ENCODE results near the gene BANK1. TPM values are rescaled to one million over a fixed set of nuclear protein-coding genes. Genes with fewer than 3 reads are reported as not detected.

The BANK1 gene
- total and polyA plus RNA-seq, 2 of the 8 experiments (the other 6 are each of a cell fraction or from before 2014, with no cell fraction given): 0.59 to 0.93 TPM

DNA sequence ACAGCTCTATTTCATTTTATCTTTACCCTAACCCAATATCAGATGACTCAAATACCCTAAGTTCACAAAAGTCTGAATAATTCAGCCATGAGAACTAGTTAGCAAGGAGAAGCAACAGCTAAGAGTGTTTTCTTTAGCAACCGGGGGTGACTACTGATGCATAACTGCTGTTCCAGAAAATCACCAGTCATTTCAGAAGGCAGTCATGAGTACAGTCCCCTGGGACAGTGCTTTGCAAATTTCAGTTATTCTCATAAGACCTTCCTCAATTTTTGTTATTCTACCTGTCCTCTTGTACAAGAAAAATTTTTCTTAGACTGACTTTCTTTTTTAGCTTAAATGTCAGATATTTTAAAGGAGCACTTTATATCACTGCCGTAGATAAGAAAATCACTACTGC is 16.4 kb downstream of the BANK1 start:
- H3K18ac ChIP-seq (ENCODE audit: extremely low read depth, low read length): no peak overlapping the region
- TF ChIP-seq ZNF274 (IDR thresholded peaks at IDR 0.05; ENCODE audit: borderline replicate concordance, extremely low read depth, low read length) (no peak), KDM1A (IDR thresholded peaks at IDR 0.05; ENCODE audit: borderline replicate concordance, low read length) (no peak), SP1 (IDR thresholded peaks at IDR 0.05; ENCODE audit: low read depth, low read length) (no peak), RAD21 (IDR thresholded peaks at IDR 0.05 in 1 of 2, conservative IDR thresholded peaks at IDR 0.05 in 1 of 2; ENCODE audit: low read depth in 2 of 2, low read length in 2 of 2) (no peak), SIX5 (IDR thresholded peaks at IDR 0.05; ENCODE audit: low read depth, low read length) (no peak), SAP30 (IDR thresholded peaks at IDR 0.05; ENCODE audit: insufficient read depth, insufficient replicate concordance, low read length) (no peak), KDM4A (IDR thresholded peaks at IDR 0.05; ENCODE audit: low read depth, low read length, severe bottlenecking) (no peak)
- TF ChIP-seq, protein P1, sequence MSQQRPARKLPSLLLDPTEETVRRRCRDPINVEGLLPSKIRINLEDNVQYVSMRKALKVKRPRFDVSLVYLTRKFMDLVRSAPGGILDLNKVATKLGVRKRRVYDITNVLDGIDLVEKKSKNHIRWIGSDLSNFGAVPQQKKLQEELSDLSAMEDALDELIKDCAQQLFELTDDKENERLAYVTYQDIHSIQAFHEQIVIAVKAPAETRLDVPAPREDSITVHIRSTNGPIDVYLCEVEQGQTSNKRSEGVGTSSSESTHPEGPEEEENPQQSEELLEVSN (IDR thresholded peaks at IDR 0.05): no peak
- H3K4me1 ChIP-seq (replicated peaks in 1 of 4; ENCODE audit: control insufficient read depth in 3 of 4, insufficient read depth in 4 of 4, low read length in 3 of 4): no peaks in the 10 kb centered on the region
- H3K23ac ChIP-seq (ENCODE audit: insufficient read length): no peak overlapping the region
- H3K4me2 ChIP-seq (ENCODE audit: insufficient read depth in 1 of 2, low read depth in 2 of 2, low read length in 2 of 2): no peak overlapping the region
- no peak overlapping the region for H2AFZ ChIP-seq (ENCODE audit: low read length)
- H3K4me3 ChIP-seq (ENCODE audit: extremely low read depth in 1 of 4, insufficient read depth in 2 of 4, low read depth in 3 of 4, low read length in 4 of 4): no peak overlapping the region
- ChIA-PET CTCF (ENCODE audit: partially characterized antibody) (interaction anchor here (0.9 kb wide), 1 partner anchor 65 kb away, joined by 3 read pairs; no protein-coding TSS in a partner anchor), POLR2A (ENCODE audit: partially characterized antibody) (no interaction called here)
- H4K8ac ChIP-seq (ENCODE audit: extremely low read depth, insufficient read depth, low read length): no peak overlapping the region
- WGBS, 2 experiments (ENCODE audit: extremely low coverage in 1 of 2, insufficient coverage in 1 of 2, insufficient read length in 1 of 2, insufficient replicate concordance in 2 of 2, low coverage in 1 of 2, low lambda C conversion rate in 2 of 2, missing lambda C conversion rate in 1 of 2): 85% methylated on average over 2 of the region's 2 CpGs; no CpG with 5 or more reads in 1 of the 2 experiments
- H2BK5ac ChIP-seq (ENCODE audit: low read depth, low read length): no peak overlapping the region
- no peak overlapping the region for H3K9ac ChIP-seq (replicated peaks in 1 of 4; ENCODE audit: extremely low read depth in 1 of 4, low read depth in 3 of 4, low read length in 3 of 4)
- H4K20me1 ChIP-seq (replicated peaks in 1 of 2; ENCODE audit: control insufficient read depth in 1 of 2, insufficient read depth in 2 of 2, low read length in 2 of 2): no peaks in the 10 kb centered on the region
- no peak overlapping the region for H3K56ac ChIP-seq (replicated peaks; ENCODE audit: insufficient read length, low read depth, low read length)
- H3K79me2 ChIP-seq (ENCODE audit: control insufficient read depth in 1 of 2, insufficient read depth in 2 of 2, low read length in 2 of 2): no peaks in the 10 kb centered on the region
- H3K4ac ChIP-seq (replicated peaks; ENCODE audit: insufficient read length, low read depth, low read length): no peak overlapping the region
- FAIRE-seq (no peak), DNase-seq (ENCODE audit: low read depth in 1 of 2, low spot score in 2 of 2) (no peak)
- no peak overlapping the region for H2BK15ac ChIP-seq (ENCODE audit: low read length)
- no peak overlapping the region for H4K5ac ChIP-seq (ENCODE audit: insufficient read length, low read depth, low read length)
- no peak overlapping the region for H2BK12ac ChIP-seq (ENCODE audit: low read depth, low read length)
- H2AK5ac ChIP-seq (ENCODE audit: low read depth, low read length): no peak overlapping the region
- H4K91ac ChIP-seq (replicated peaks; ENCODE audit: insufficient read length, low read length): no peak overlapping the region
- H2BK120ac ChIP-seq (replicated peaks; ENCODE audit: low read depth, low read length): no peak overlapping the region
- H3K27me3 ChIP-seq (replicated peaks in 1 of 4; ENCODE audit: control insufficient read depth in 3 of 4, extremely low read depth in 1 of 4, insufficient read depth in 3 of 4, low read length in 3 of 4): no peaks in the 10 kb centered on the region
- H3K9me3 ChIP-seq (ENCODE audit: insufficient read depth in 2 of 2, low read depth in 1 of 2, low read length in 1 of 2): no peaks in the 10 kb centered on the region
- H3K79me1 ChIP-seq (ENCODE audit: low read depth, low read length): no peaks in the 10 kb centered on the region
- H3K23me2 ChIP-seq (ENCODE audit: low read depth, low read length): no peaks in the 10 kb centered on the region
- H3K14ac ChIP-seq (ENCODE audit: insufficient read length): no peak overlapping the region
- H2BK20ac ChIP-seq (ENCODE audit: low read length): no peak overlapping the region
- no peaks in the 10 kb centered on the region for H3K36me3 ChIP-seq (ENCODE audit: control insufficient read depth in 2 of 4, insufficient read depth in 4 of 4, low read length in 3 of 4)
- H3K27ac ChIP-seq (ENCODE audit: low read depth, low read length): no peak overlapping the region
